T-helper 17 cell (primary cell): ENCODE measurements around the gene MAPK9. TPM values are rescaled to one million over a fixed set of nuclear protein-coding genes. Genes with fewer than 3 reads are reported as not detected.

Experiments used
- ATAC-seq: fragments of 150-1000 bp; cut with Tn5 transposase; 2 replicates; pipeline ENCODE4 v1.10.0; 2021; ENCODE audit warnings: mild to moderate bottlenecking, moderate library complexity
- DNase-seq, 3 donors: peaks; one replicate each; pipeline versions ENCODE4 v3.0.0 to v3.0.0-alpha.2; 2020 to 2021
- H3K9me3 ChIP-seq: one replicate; pipeline ENCODE4 v1.7.0; 2013; ENCODE audit warnings: low read length, mild to moderate bottlenecking; ENCODE audit not compliant: control insufficient read depth, poor library complexity, severe bottlenecking
- H3K27ac Mint-ChIP-seq: one replicate; pipeline ENCODE4 v1.8.0; 2022; ENCODE audit warnings: mild to moderate bottlenecking, moderate library complexity, mixed read lengths
- H3K27me3 Mint-ChIP-seq: one replicate; pipeline ENCODE4 v1.8.0; 2022; ENCODE audit warnings: mixed read lengths
- H3K36me3 Mint-ChIP-seq: one replicate; pipeline ENCODE4 v1.8.0; 2022; ENCODE audit warnings: low read depth, mixed read lengths
- H3K4me1 Mint-ChIP-seq: one replicate; pipeline ENCODE4 v1.8.0; 2022; ENCODE audit warnings: mild to moderate bottlenecking, mixed read lengths
- H3K4me3 Mint-ChIP-seq: one replicate; pipeline ENCODE4 v1.8.0; 2022; ENCODE audit warnings: mild to moderate bottlenecking, moderate library complexity, mixed read lengths
- total RNA-seq, 4 donors: library from RNA in 2 of 4; stranded (reverse) in 2 of 4; gene quantifications; one replicate each; pipeline ENCODE4 v1.2.3 and lab custom pipeline; 2022 to 2026

MAPK9 gene
- total RNA-seq, 2 donors from 2014 or later, result 24.3 to 25.1 TPM

- Mint-ChIP-seq H3K4me3 (no peak overlapping the region), H3K27ac (no peak overlapping the region), H3K27me3 (peaks cover 20% of the 10 kb centered on the region), H3K4me1 (peaks cover 2% of the 10 kb centered on the region), H3K36me3 (no peaks in the 10 kb centered on the region)
- ATAC-seq (no peak), DNase-seq (no peak)
- H3K9me3 ChIP-seq, result no peaks in the 10 kb centered on the region
These were observed 97.2 kb downstream of the MAPK9 start for GRCh38 chr5:180194410-180195345.

- H3K9me3 ChIP-seq, result no peaks in the 10 kb centered on the region
- ATAC-seq (no peak), DNase-seq (no peak)
- no peaks in the 10 kb centered on the region for H3K36me3 Mint-ChIP-seq
- H3K27me3 Mint-ChIP-seq, result peaks cover 19% of the 10 kb centered on the region
- peaks cover 2% of the 10 kb centered on the region for H3K4me1 Mint-ChIP-seq
- no peak overlapping the region for H3K4me3 Mint-ChIP-seq
- no peak overlapping the region for H3K27ac Mint-ChIP-seq
These were observed 98.0 kb downstream of the MAPK9 start for GRCh38 chr5:180193749-180194375.

GRCh38 chr5:180191716-180192115 lies 100.2 kb downstream of the MAPK9 start:
- DNase-seq (no peak), ATAC-seq (no peak)
- Mint-ChIP-seq H3K27me3 (peaks cover 8% of the 10 kb centered on the region), H3K27ac (no peak overlapping the region), H3K36me3 (no peaks in the 10 kb centered on the region), H3K4me3 (no peak overlapping the region), H3K4me1 (peaks cover 2% of the 10 kb centered on the region)
- no peaks in the 10 kb centered on the region for H3K9me3 ChIP-seq

- no peaks in the 10 kb centered on the region for H3K9me3 ChIP-seq
- DNase-seq (no peak), ATAC-seq (no peak)
- peaks cover 5% of the 10 kb centered on the region for H3K27me3 Mint-ChIP-seq
- H3K4me1 Mint-ChIP-seq, result no peaks in the 10 kb centered on the region
- no peak overlapping the region for H3K4me3 Mint-ChIP-seq
- no peaks in the 10 kb centered on the region for H3K36me3 Mint-ChIP-seq
- H3K27ac Mint-ChIP-seq, result no peak overlapping the region
These were observed 104.1 kb downstream of the MAPK9 start for GRCh38 chr5:180187767-180188166.

Other genes starting within 250 kb of the MAPK9 start
- 10 to 100 TPM; 10.8 to 15.3 TPM for gene RNF130, start 220.3 kb downstream of the MAPK9 start, total RNA-seq
- not detected for gene RASGEF1C, start 82.9 kb downstream of the MAPK9 start, total RNA-seq
- gene GFPT2, start 61.3 kb upstream of the MAPK9 start, total RNA-seq, result 1 to 10 TPM in 1 of 2 donors, under 1 TPM in 1; 0.80 to 2.1 TPM
- gene CNOT6, start 202.3 kb upstream of the MAPK9 start, total RNA-seq, result 10 to 100 TPM; 19.0 to 22.0 TPM